K562 (cell line): Measurements from ENCODE around the gene ATP6V1F. TPM values are rescaled to one million over a fixed set of nuclear protein-coding genes. Genes with fewer than 3 reads are reported as not detected.

ENCODE experiments used
- CBX3 ChIP-seq, 2 experiments: IDR thresholded peaks; 1 replicate in 1 of 2; 2 replicates in 1 of 2; pipeline ENCODE4 v1.6.1; 2012; ENCODE audit warnings: inconsistent platforms in 2 of 2, low read length in 2 of 2, borderline replicate concordance in 1 of 2, control low read depth in 1 of 2
- COPS2 ChIP-seq: fragments of 450-650 bp; conservative IDR thresholded peaks from 2 replicates; pipeline ENCODE4 v1.6.1; 2016; ENCODE audit warnings: mild to moderate bottlenecking, moderate library complexity
- DNMT1 ChIP-seq: fragments of 450-650 bp; IDR thresholded peaks from 2 replicates; pipeline ENCODE4 v1.6.1; 2016; ENCODE audit warnings: antibody characterized with exemption, mild to moderate bottlenecking
- EGR1 ChIP-seq: fragments of 450-650 bp; conservative IDR thresholded peaks from 2 replicates; pipeline ENCODE4 v1.6.1; 2017; ENCODE audit warnings: mild to moderate bottlenecking
- GABPA ChIP-seq: fragments of 200-800 bp; sonication (Bioruptor generic); conservative IDR thresholded peaks from 2 replicates; pipeline ENCODE4 v1.6.1; 2016; ENCODE audit warnings: low read depth, missing genetic modification characterization, missing compliant biosample characterization
- HMGN3 ChIP-seq: IDR thresholded peaks from 2 replicates; pipeline ENCODE4 v1.6.1; 2011; ENCODE audit warnings: borderline replicate concordance, low read depth, mild to moderate bottlenecking, mixed read lengths, low read length; ENCODE audit not compliant: insufficient read length; ENCODE audit errors: extremely low read depth
- HNRNPUL1 ChIP-seq: fragments of 200-400 bp; formaldehyde crosslinking; IDR thresholded peaks from 2 replicates; pipeline ENCODE4 v1.6.1; 2017; ENCODE audit warnings: low read length
- MXD1 ChIP-seq: fragments of 250-450 bp; sonication (Bioruptor Pico); IDR thresholded peaks from 2 replicates; pipeline ENCODE4 v1.8.0; 2021; ENCODE audit warnings: borderline replicate concordance, mild to moderate bottlenecking, moderate library complexity; ENCODE audit not compliant: poor library complexity, severe bottlenecking
- PBX2 ChIP-seq, 2 experiments: IDR thresholded peaks in 1 of 2; conservative IDR thresholded peaks in 1 of 2; 2 replicates each; pipeline ENCODE4 v1.6.1; 2016; ENCODE audit warnings: low read depth in 2 of 2, mild to moderate bottlenecking in 1 of 2, missing compliant biosample characterization in 1 of 2, missing genetic modification characterization in 1 of 2, moderate library complexity in 1 of 2
- SIX5 ChIP-seq, 2 experiments: IDR thresholded peaks; 2 replicates each; pipeline ENCODE4 v1.6.1; 2011; ENCODE audit warnings: low read length in 2 of 2, borderline replicate concordance in 1 of 2, low read depth in 1 of 2, mild to moderate bottlenecking in 1 of 2, moderate library complexity in 1 of 2; ENCODE audit not compliant: insufficient read depth in 1 of 2
- SMARCA4 ChIP-seq: fragments of 450-650 bp; IDR thresholded peaks from 2 replicates; pipeline ENCODE4 v1.6.1; 2016
- SRSF3 ChIP-seq: fragments of 200-400 bp; formaldehyde crosslinking; IDR thresholded peaks from 2 replicates; pipeline ENCODE4 v1.6.1; 2016; ENCODE audit warnings: mild to moderate bottlenecking, low read length, moderate library complexity; ENCODE audit not compliant: insufficient read depth
- TAF9B ChIP-seq: fragments of 450-650 bp; IDR thresholded peaks from 2 replicates; pipeline ENCODE4 v1.6.1; 2018; ENCODE audit warnings: mild to moderate bottlenecking; ENCODE audit not compliant: partially characterized antibody
- YY1 ChIP-seq, 3 experiments: IDR thresholded peaks; 2 replicates each; pipeline ENCODE4 v1.6.1; 2011; ENCODE audit warnings: low read length in 2 of 3, mild to moderate bottlenecking in 2 of 3, moderate library complexity in 2 of 3, borderline replicate concordance in 1 of 3, control low read depth in 1 of 3, low read depth in 1 of 3; ENCODE audit not compliant: insufficient read depth in 3 of 3, insufficient replicate concordance in 2 of 3, control insufficient read depth in 1 of 3, insufficient read length in 1 of 3; ENCODE audit errors: extremely low read depth in 1 of 3
- ZBED1 ChIP-seq: IDR thresholded peaks from 2 replicates; pipeline ENCODE4 v1.6.1; 2014
- ZNF121 ChIP-seq: sonication (generic); formaldehyde crosslinking; conservative IDR thresholded peaks from 2 replicates; pipeline ENCODE4 v1.8.0; 2022; ENCODE audit warnings: missing genetic modification reagents
- ZNF124 ChIP-seq: sonication (generic); formaldehyde crosslinking; IDR thresholded peaks from 2 replicates; pipeline ENCODE4 v1.8.1; 2022; ENCODE audit warnings: missing genetic modification reagents
- ZNF165 ChIP-seq: fragments of 250-450 bp; sonication (Bioruptor Pico); IDR thresholded peaks from 2 replicates; pipeline ENCODE4 v1.4.0; 2020; ENCODE audit warnings: borderline replicate concordance
- ZNF449 ChIP-seq: fragments of 250-450 bp; sonication (Bioruptor Pico); IDR thresholded peaks from 2 replicates; pipeline ENCODE4 v1.8.0; 2022; ENCODE audit warnings: moderate library complexity, mild to moderate bottlenecking, inconsistent platforms
- ZNF655 ChIP-seq: fragments of 250-450 bp; sonication (Bioruptor Pico); IDR thresholded peaks from 2 replicates; pipeline ENCODE4 v1.5.0; 2021
- ZNF76 ChIP-seq: fragments of 250-450 bp; sonication (Bioruptor Pico); IDR thresholded peaks from 2 replicates; pipeline ENCODE4 v1.4.0; 2020; ENCODE audit warnings: mild to moderate bottlenecking, moderate library complexity, borderline replicate concordance
- polyA plus RNA-seq, 8 experiments: library from polyadenylated mRNA; depleted of rRNA in 4 of 8; stranded (reverse) in 5 of 8; unstranded in 3 of 8; fragments of >200 nt; fragmentation: Nextera tagmentation in 2 of 8; fragmentation: Illumina TruSeq in 1 of 8; extraction: Ambion mirVana in 2 of 8; extraction: Trizol in 1 of 8; gene quantifications; 2 replicates each; pipeline versions ENCODE4 v1.2.1 to v1.2.3, GENCODE V29; 2011 to 2014; ENCODE audit warnings: inconsistent platforms in 1 of 8, missing spikeins in 1 of 8
- total RNA-seq, 7 experiments: library from RNA; depleted of rRNA in 6 of 7; stranded (reverse); fragments of >200 nt in 6 of 7; fragmentation: Illumina TruSeq in 2 of 7; extraction: Trizol in 2 of 7; gene quantifications; 2 replicates each; pipeline versions ENCODE4 v1.2.1 to v1.2.3, GENCODE V29; 2011 to 2021; ENCODE audit warnings: low replicate concordance in 1 of 7

The ATP6V1F gene
- total and polyA plus RNA-seq, 9 of the 15 experiments (the other 6 are each of a cell fraction or from before 2014, with no cell fraction given), result 206 to 1,123 (median 542) TPM

- no peak for TF ChIP-seq DNMT1
- TF ChIP-seq ZNF121 (CRISPR knock-in tag), result no peak
- no peak for TF ChIP-seq HMGN3
- TF ChIP-seq ZNF449, result no peak
- no peak for TF ChIP-seq EGR1
- TF ChIP-seq MXD1 (CRISPR knock-in tag), result no peak
- TF ChIP-seq HNRNPUL1, result 0 out of 2 replicates have a peak, but pooled peaks have one; percentile 25
- no peak for TF ChIP-seq ZBED1
- TF ChIP-seq ZNF76 (CRISPR knock-in tag), result no peak
- TF ChIP-seq SMARCA4, result no peak; the same call in 1 of the 2 replicates
- TF ChIP-seq PBX2 (CRISPR knock-in tag; IDR thresholded peaks at IDR 0.05; ENCODE audit: low read depth), result no peak
- TF ChIP-seq PBX2 (tag; conservative IDR thresholded peaks at IDR 0.05; ENCODE audit: low read depth), result no peak
- TF ChIP-seq ZNF124 (CRISPR knock-in tag), result no peak
- TF ChIP-seq TAF9B, result no peak
- no peak for TF ChIP-seq GABPA (tag)
- TF ChIP-seq YY1 (IDR thresholded peaks at IDR 0.05; ENCODE audit: borderline replicate concordance in 1 of 3, control insufficient read depth in 1 of 3, extremely low read depth in 1 of 3, insufficient read depth in 3 of 3, insufficient read length in 1 of 3, insufficient replicate concordance in 2 of 3, low read depth in 1 of 3, low read length in 2 of 3), result no peak
- no peak for TF ChIP-seq CBX3 (IDR thresholded peaks at IDR 0.05; ENCODE audit: borderline replicate concordance in 1 of 2, low read length in 2 of 2)
- TF ChIP-seq ZNF655 (CRISPR knock-in tag), result no peak
- TF ChIP-seq COPS2, result no peak
- no peak for TF ChIP-seq SIX5 (IDR thresholded peaks at IDR 0.05; ENCODE audit: borderline replicate concordance in 1 of 2, insufficient read depth in 1 of 2, low read depth in 1 of 2, low read length in 2 of 2)
- no peak for TF ChIP-seq SRSF3
- TF ChIP-seq ZNF165 (CRISPR knock-in tag), result 0 out of 2 replicates have a peak, but pooled peaks have one; percentile 9
These were observed 592 bp upstream of the ATP6V1F start (continued) for GRCh38 chr7:128861957-128862570.
